Lower leg skin (tissue), 3 donors: ENCODE data around the gene CCDC34.

Source experiments
- CTCF ChIP-seq, 3 donors: fragments of 450-650 bp; IDR thresholded peaks; one replicate each; pipeline ENCODE4 v1.5.1; 2016; ENCODE audit warnings: antibody characterized with exemption in 3 of 3, mild to moderate bottlenecking in 3 of 3, moderate library complexity in 2 of 3
- POLR2A ChIP-seq, 2 donors: fragments of 450-650 bp; IDR thresholded peaks; one replicate each; pipeline ENCODE4 v1.6.1; 2016 to 2017; ENCODE audit warnings: antibody characterized with exemption in 2 of 2, mild to moderate bottlenecking in 1 of 2, moderate library complexity in 1 of 2

GRCh38 chr11:27309046-27309445 lies 54.0 kb downstream of the CCDC34 start:
- TF ChIP-seq CTCF (IDR thresholded peaks at IDR 0.05) (no peak), POLR2A (IDR thresholded peaks at IDR 0.05) (no peak)
